Activated T-cell treated with anti-CD3 and anti-CD28 coated beads, Interleukin-2, amount 50 U/mL, for 1 hour (primary cell): ENCODE measurements around the gene ZNF536.

Experiments used
- DNase-seq: peaks from one replicate; pipeline ENCODE4 v3.0.0-alpha.2; 2020

ZNF536 gene

GRCh38 chr19:30371960-30372824 lies at the start of gene ZNF536:
ZNF536 (plus strand) TSS chr19:30372384; CDS start chr19:30443563, 71,179 bp downstream.
- DNase-seq, result no peak

DNA sequence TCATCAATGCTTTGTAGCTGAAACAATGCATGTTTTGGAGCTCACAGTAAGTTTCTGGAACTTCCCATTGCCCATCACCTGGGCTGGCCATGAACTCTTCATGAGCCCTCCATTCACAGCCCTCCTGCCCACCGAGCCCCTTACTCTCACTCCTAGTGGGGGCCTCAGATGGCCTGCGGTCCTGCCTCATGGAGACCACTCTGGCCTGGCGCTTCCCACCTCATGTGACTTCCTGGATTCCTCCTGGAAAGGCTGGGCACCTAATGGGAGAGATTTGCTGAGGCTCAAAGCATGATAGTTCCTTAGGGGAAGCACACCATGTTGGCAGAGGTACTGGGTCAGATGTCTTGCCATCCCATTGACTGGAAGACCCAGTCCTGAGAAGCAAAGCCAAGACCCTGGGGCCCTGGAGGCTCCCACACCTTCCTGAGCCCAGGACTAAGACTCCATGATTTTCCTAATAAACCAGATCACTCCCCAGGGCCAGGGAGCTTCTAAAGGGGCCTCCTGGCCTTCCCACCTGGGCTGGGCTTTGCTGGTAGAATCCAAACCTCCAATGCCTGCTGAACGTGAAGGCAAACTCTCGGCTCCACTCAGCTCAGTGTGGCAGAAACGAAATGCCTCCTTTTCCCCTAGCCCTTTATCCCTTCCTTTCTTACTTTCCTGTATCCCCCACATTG lies 49.4 kb upstream of the ZNF536 start:
- DNase-seq, result no peak

DNA sequence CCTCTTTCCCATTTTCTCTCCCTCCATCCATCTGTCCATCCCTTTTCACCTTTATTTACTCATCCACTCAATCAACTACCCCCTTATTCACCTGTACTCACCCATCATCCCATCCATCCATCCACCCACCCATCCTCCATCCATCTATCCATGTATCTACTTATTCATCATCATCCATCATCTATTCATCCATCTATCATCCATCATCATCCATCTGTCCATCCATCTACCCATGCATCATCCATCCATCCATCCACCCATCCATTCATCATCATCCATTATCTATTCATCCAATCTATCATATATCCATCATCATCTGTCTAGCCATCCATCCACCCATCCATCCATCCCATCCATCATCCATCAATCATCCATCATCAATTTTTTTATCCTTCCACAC lies 48.3 kb upstream of the ZNF536 start:
- no peak for DNase-seq

DNA sequence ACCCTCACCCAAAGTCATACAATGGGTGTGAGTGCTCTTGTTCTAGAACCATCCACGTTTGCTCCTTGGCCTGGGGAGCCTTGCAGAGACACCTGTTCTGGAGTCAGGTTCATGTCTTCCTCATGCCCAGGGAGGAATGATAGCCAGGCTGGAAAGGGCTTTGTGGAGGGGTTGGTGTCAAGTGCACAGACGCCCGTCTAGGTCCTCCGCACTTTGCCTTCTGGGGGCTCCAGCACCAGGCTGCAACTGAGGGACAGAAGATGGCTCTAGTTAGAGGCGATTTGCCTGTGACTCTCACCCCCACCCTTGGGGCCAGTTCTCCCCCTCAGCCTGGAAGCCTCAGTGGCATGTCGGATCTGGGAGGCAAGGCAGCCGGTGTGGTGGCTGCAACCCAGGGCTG lies 47.2 kb upstream of the ZNF536 start:
- no peak for DNase-seq

DNA sequence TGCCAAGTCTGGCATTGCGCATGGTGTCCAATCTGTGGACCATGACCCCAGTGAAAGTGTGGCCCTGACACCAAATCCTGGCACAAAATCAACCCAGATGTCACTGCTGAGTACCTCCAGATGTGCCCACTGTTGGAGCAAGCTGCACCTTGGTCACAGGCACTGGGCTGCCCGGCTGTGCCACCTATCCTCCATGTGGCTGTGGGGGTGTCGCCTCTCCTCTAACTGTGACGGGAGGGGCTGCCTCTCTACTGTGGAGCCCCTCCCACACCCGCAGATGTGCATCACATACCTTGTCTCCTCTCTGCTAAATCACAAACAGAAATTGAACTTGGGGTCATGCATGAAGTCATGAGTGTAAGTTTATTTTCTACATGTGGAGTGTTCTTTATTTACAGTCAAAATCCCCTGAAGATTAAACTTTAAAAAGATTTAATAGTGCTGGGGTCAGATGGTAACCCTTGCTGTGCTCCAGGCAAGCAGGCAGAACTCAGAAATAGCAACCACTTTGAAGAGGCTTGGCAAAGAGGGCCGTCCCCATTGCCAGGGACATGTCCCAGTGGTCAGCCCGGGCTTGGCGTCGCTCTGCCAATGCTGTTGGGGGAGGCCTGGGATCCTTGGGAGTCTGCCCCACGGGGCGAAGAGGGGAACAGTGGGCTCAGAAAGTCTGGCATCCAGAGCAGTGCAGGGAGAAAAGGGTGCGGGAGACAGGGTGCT lies 46.4 kb upstream of the ZNF536 start:
- DNase-seq, result no peak

DNA sequence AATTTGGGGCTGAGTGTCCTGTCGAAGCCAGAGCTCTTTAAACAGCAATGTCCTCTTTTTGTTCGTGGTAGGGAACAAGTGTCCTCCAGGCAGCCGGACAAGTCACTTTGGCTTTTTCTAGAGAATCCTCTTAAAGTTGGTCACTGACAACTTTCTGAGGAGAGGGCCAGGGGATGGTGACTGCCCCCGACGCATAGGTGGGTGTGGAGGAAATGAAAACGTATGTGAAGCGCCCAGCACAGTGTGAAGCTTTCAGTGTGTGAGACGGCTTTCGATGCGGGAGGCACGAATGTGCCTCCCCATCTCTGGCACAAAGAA lies 45.8 kb upstream of the ZNF536 start:
- no peak for DNase-seq

DNA sequence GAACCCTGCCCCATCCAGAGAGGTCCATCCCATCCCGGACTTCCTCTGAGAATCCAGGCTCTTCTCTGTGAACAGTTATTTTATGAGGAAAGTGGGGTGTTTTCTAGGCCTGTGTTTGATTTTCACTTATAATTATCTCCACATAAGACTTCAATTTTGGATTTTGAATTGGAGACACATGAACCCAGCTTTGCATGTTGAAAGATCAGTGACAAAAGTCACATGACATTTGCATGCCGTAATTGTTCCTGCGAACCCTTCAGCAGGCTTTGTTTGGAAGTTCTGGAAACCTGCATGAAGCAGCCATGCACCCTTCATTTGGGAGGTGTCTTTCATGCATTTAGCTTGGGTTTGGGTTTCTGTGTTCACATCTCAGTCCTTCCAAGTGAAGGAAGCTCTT lies 44.9 kb upstream of the ZNF536 start:
- no peak for DNase-seq

- DNase-seq, result no peak
Measured at GRCh38 chr19:30328096-30328495, 44.1 kb upstream of the ZNF536 start.

DNA sequence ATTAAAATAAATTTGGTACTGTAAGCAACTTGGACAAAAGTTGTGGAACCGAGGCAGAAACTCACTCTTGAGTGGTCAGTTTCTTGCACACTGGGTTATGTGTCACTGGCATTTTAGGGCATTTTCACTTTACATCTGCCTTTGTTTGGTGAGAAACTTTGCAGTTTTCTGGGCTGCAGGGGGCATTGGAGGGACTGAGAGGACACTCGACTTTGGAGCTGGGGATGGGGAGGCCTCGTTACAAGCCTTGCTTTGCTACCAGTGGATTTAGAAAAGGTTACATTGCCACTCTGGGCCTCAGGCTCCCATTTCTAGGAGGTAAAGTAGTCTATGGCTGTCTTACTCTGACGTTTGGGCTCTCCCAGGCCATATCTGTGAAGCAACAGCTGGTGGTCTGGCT lies 41.9 kb upstream of the ZNF536 start:
- DNase-seq, result no peak

DNA sequence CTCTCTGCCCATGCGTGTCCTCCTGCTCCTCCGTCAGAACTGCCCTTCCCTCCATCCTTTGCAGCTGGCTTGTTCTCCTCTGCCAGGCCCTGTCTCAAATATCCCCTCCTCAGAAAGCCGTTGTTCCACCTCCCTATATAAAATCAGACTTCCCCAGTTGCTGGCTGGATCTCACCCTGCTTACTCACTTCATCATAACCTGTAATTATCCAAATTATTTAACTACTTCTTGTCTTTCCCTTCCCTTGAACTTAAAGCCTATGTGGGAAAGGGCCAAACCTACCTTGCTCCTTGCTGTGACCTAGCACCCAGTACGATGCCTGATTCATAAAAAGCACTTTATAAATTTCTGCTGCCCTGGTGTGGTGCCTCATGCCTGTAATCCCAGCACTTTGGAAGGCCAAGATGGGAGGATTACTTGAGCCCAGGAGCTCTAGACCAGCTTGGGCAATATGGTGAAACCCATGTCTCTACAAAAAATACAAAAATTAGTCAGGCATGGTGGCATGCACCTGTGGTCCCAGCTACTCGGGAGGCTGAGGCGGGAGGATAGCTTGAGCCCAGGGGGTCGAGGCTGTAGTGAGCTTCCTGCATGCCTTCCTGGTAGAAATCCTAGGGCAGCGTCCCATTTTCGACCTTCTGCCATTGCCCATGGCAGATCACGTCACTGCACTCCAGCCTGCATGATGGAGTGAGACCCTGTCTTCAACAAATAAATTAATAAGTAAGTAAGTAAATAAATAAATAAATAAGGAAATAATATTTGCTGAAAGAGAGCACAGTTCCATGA lies 39.5 kb upstream of the ZNF536 start:
- DNase-seq, result no peak

DNA sequence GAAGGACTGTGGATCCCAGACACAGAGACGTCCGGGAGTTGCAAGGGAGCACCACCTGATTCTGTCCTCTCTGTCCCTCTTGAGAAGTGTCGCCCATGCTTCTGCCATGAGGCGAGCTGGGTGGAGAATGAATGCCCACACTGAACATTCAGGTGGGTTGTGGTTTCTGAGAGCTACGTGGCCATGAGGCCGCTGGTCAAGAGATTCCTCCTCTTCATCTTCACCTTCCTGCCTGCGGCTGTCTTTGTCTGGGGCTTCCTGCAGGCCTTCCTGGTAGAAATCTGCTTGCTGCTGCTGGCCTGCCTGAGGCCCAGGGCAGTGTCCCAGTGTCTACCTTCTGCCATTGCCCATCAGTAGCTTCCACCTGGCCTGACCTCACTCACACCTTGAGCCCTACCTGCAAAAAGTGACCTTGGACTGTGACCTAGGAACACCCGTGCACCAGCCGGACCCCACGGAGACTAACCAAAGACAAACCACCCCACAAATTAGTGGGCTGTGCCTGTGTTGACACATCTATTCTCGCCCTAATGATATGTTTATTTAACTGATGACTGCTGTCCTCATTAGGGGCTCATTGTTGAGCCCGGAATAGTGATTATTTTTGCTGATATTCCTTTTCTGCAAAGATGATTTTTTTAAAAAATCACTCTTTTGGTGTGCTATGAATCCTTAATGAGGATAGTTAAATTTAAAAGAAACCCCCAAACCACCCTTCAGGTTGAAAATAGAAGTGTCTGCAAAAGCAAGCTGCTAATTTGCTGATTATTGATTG lies 38.7 kb upstream of the ZNF536 start:
- no peak for DNase-seq

DNA sequence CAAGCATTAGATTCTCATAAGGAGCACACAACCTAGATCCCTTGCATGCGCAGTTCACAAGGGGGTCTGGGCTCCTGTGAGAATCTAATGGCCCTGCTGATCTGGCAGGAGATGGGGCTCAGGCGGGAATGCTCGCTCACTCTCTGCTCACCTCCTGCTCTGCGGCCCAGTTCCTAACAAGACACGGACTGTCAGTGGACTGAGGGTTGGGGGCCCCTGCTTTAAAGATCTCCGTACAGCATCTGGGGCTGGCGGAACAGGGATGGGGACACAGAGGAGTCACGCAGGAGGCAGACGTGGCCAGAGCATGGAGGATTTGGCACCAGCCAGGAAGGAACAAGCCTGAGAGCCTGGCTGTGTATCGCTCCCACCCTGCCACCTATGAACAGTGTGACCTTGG lies 37.3 kb upstream of the ZNF536 start:
- no peak for DNase-seq

DNA sequence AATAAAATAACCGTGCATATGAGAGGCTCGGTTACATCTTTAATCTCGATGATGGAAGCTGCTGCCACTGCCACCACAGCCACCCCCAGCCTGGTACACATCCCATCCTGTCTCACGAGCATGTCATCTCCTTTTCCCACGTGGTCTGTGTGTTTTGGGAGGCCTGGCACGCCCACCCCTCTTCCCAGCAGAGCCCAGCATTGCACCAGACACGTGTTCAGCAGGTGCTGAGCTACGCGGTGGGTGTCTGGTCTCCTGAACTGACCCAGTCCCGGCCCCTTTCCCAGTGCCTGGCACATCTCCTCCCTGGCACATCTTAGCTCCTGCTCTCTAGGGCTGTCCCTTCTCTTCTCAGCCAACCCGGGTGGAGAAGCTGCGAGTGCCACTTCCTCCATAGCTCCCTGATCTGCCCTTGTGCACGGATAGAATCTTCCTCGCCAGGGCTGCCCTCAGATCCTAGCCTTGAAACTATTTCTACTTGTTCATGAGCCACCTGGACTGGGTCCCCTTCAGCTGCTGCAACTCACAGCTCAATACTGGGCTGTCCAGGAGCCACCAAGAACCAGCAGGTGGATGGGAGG lies 36.8 kb upstream of the ZNF536 start:
- DNase-seq, result no peak

- no peak for DNase-seq
Measured at GRCh38 chr19:30336290-30336689, 35.9 kb upstream of the ZNF536 start.

GRCh38 chr19:30338041-30338456 lies 34.1 kb upstream of the ZNF536 start:
- DNase-seq, result no peak

DNA sequence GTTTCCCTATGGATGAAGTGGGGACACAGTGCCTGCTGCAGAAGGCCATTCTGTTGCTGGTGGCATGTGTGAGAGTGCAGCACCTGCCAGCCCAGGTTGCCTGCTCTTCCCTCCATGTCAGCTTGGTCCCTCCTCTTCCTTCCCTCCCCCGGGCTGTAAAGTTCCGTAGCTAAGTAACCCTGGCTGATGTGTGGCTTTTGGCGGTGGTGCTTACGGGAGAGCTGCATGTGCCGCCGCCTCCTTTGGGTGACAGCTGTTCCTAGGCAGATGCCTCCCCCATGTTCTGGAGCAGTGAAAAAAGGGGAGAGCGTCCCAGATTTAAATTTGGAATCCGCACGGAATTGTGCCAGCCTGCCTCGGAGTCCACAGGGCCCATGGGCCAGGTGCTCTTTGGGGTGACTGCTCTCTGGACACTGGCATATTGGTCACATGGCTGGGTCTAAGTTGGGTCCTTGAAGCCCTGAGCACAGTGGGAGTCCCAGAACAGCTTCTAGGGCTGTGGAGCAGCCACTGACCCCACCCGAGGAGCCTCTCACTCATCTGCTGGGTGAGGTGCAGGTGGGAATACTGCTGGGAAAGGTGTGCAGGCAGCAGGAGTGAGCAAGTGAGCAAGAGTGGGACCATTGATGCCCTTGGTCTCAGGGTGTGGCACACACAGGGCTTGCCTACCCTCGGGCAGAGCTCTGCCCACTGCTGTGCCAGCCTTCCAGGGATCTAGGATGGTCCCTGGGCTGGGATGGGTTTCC lies 33.1 kb upstream of the ZNF536 start:
- DNase-seq, result no peak

DNA sequence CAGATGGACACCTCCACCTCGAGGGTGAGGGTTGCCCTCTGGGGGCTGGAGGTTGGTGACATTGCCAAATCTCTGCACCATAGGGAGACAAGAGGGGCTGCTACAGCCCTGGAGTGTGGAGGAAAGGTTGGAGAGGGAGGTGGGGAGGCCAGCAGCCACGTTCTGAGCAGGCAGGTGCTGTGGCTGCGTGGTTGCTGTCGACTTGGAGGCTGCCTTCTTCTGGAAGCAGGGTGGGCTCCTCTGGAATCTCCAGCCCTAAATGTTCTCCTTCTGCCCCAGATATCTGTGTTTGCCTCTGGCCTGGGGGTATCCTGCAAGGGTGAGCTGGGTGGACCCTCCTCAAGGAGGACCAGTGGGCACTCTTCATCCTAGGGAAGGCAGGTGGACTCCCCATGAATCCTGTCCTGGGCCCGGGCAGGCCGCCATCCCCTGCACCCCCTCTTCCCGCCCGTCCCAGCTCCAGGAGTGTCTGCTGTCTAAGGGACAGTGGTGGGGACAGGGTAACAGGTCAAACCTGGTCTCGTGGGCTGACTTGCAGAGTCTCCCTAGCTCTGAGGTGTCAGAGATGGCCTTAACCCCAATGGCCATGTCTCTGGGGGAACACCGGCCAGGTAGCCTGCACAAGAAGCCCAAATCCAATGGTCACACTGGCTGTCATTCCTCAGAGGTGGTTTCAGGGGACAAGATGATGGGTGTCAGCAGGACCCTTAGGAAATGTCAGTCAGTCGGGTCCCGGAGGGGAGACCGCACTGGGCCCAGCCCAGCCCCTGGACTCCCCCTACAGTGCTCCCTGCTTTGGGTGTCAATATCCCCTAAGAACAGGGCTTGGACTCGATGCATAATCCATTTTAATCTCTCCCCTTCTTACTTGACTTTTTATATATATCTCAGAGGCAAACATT lies 32.3 kb upstream of the ZNF536 start:
- no peak for DNase-seq

DNA sequence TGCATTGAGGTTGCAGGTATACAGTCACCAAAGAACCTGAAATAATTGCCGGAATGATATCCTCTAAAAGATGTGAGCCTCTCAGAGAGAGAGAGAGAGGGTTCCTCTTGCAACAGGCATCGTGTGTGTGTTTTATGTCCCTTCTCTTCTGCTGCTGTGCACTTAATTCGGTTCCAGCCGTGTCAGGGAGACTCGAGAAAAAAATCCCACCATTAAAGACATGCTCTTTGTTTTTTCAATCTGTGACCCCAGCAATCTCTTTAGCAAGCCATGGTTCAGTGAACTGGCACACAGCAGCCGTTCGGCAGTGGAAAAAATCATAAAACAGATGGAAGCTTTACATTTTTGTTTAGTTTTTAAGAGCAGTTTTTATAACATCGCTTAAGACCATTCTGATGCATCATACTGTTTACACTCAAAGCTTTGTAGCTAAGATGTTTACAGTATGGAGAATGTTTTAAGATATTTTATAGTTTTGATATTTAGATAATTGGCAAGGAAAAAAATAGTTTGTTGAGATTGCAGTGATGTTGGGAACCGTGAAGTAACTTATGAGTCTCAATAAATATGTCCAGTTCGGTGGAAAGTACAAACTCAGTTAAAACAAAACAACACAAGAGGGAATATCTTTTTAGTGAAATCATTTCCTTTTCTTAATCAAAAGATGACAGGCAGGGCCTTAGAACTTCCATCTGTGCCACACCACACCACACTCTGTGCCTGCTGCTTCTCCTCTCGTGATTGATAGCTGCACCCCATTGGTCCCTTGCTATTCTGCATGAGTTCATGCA lies 31.2 kb upstream of the ZNF536 start:
- no peak for DNase-seq

DNA sequence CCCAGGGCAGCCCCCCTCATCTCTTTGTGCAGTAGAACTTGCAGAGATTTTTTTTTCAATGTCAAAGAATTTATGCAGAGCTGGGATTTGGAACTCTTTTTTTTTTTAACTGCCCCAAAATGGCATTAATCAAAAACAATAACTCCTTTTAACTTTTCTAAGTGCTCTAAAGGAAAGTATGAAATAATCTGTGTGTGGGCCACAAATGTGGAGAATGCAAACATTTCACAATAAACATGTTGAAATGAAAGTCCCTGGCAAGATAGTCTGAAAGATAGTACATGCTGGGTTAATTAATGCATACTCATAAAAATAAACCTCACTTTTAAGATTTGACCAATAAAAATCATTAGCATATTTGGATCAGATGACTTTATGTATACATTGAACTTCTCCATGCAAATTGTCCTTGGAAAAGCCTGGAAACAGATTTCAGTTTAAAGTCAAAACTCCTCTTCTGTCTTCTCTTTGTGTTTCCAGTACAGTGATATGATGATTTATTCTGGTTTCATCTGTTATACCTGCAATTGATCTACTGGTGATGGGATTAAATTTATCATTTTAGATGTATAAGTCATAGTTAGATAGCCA lies 30.5 kb upstream of the ZNF536 start:
- DNase-seq, result no peak
